Endothelial cell of umbilical vein (primary cell): ENCODE measurements around the gene EIF3B. TPM values are rescaled to one million over a fixed set of nuclear protein-coding genes. Genes with fewer than 3 reads are reported as not detected.

Experiments used
- BruUV-seq: library from RNA; stranded (reverse); fragments of 400-500 nt; replicated peaks from 2 replicates; lab custom pipeline; 2021; lab: Mats Ljungman, UMichigan
- CTCF ChIA-PET: fragments of 300-600, 350-600 bp; sonication (Branson Sonifier 250); formaldehyde crosslinking; loops from one replicate; lab custom pipeline; 2021; ENCODE audit warnings: antibody characterized with exemption, inconsistent platforms; lab: Charles Lee
- POLR2A ChIA-PET: fragments of 300-600, 350-600 bp; sonication (Branson Sonifier 250); formaldehyde crosslinking; loops from one replicate; lab custom pipeline; 2021; ENCODE audit warnings: antibody characterized with exemption, inconsistent platforms; lab: Charles Lee
- DNase-seq: peaks from one replicate; pipeline ENCODE4 v3.0.0-alpha.2; 2011; ENCODE audit warnings: low read depth, low spot score
- FAIRE-seq: peaks from 2 replicates; lab custom pipeline; 2011; peaks lifted over from hg19 to GRCh38; lab: Jason Lieb, UNC
- H2AFZ ChIP-seq: 2 replicates; pipeline ENCODE4 v1.6.0; 2012; ENCODE audit warnings: low read depth, low read length, control low read depth, inconsistent platforms
- H3K27ac ChIP-seq: 2 replicates; pipeline ENCODE4 v1.5.1; 2011; ENCODE audit warnings: low read depth, mild to moderate bottlenecking, control low read depth, low read length, moderate library complexity; ENCODE audit not compliant: insufficient read depth
- H3K27me3 ChIP-seq, 2 experiments: 2 replicates each; pipeline versions ENCODE4 v1.6.0 to v1.6.1; 2011; ENCODE audit warnings: low read length in 2 of 2, mixed read lengths in 1 of 2; ENCODE audit not compliant: control insufficient read depth in 2 of 2, insufficient read depth in 2 of 2
- H3K36me3 ChIP-seq, 2 experiments: 2 replicates in 1 of 2; 3 replicates in 1 of 2; pipeline ENCODE4 v1.5.1; 2011; ENCODE audit warnings: low read length in 2 of 2, mild to moderate bottlenecking in 1 of 2, moderate library complexity in 1 of 2; ENCODE audit not compliant: control insufficient read depth in 2 of 2, insufficient read depth in 2 of 2; ENCODE audit errors: extremely low read depth in 1 of 2
- H3K4me1 ChIP-seq: 3 replicates; pipeline ENCODE4 v1.5.1; 2011; ENCODE audit warnings: mild to moderate bottlenecking, low read length; ENCODE audit not compliant: control insufficient read depth, insufficient read depth; ENCODE audit errors: extremely low read depth
- H3K4me2 ChIP-seq: 2 replicates; pipeline ENCODE4 v1.6.1; 2011; ENCODE audit warnings: low read length, control low read depth, mixed read lengths; ENCODE audit not compliant: insufficient read depth
- H3K4me3 ChIP-seq, 3 experiments: fragments of 200-600 bp in 1 of 3; sonication (generic), shearing (Covaris generic) in 1 of 3; replicated peaks in 1 of 3; 2 replicates each; pipeline ENCODE4 v1.5.1; 2011 to 2016; ENCODE audit warnings: control low read depth in 3 of 3, low read length in 3 of 3, mild to moderate bottlenecking in 2 of 3, inconsistent platforms in 1 of 3, low read depth in 1 of 3, moderate library complexity in 1 of 3; ENCODE audit not compliant: insufficient read depth in 1 of 3
- H3K79me2 ChIP-seq: 2 replicates; pipeline ENCODE4 v1.6.0; 2012; ENCODE audit warnings: low read length, inconsistent platforms; ENCODE audit not compliant: control insufficient read depth, insufficient read depth
- H3K9ac ChIP-seq: replicated peaks from 2 replicates; pipeline ENCODE3; 2011; ENCODE audit warnings: low read length, control low read depth; ENCODE audit not compliant: insufficient read depth; ENCODE audit errors: extremely low read depth
- H3K9me1 ChIP-seq: replicated peaks from 3 replicates; pipeline ENCODE4 v1.6.0; 2011; ENCODE audit warnings: mild to moderate bottlenecking, low read length; ENCODE audit not compliant: control insufficient read depth, insufficient read depth; ENCODE audit errors: extremely low read depth
- H3K9me3 ChIP-seq: replicated peaks from 2 replicates; pipeline ENCODE4 v1.5.1; 2012; ENCODE audit warnings: low read length, inconsistent platforms; ENCODE audit not compliant: control insufficient read depth, insufficient read depth
- H4K20me1 ChIP-seq: replicated peaks from 2 replicates; pipeline ENCODE3; 2011; ENCODE audit warnings: mild to moderate bottlenecking, low read length; ENCODE audit not compliant: control insufficient read depth, insufficient read depth; ENCODE audit errors: extremely low read depth
- EZH2 ChIP-seq: IDR thresholded peaks from 2 replicates; pipeline ENCODE4 v1.6.1; 2012; ENCODE audit warnings: borderline replicate concordance, low read depth, mild to moderate bottlenecking, moderate library complexity, low read length, inconsistent platforms; ENCODE audit not compliant: severe bottlenecking
- FOS ChIP-seq: IDR thresholded peaks from 2 replicates; pipeline ENCODE4 v1.6.1; 2011; ENCODE audit warnings: mild to moderate bottlenecking, low read length, moderate library complexity, borderline replicate concordance; ENCODE audit not compliant: insufficient read depth
- GATA2 ChIP-seq: IDR thresholded peaks from 2 replicates; pipeline ENCODE4 v1.7.0; 2011; ENCODE audit warnings: low read depth, mild to moderate bottlenecking, moderate library complexity, mixed read lengths, low read length; ENCODE audit not compliant: insufficient read length, insufficient read depth
- JUN ChIP-seq: IDR thresholded peaks from 2 replicates; pipeline ENCODE4 v1.6.1; 2011; ENCODE audit warnings: borderline replicate concordance, low read depth; ENCODE audit not compliant: insufficient read length, insufficient read depth
- MYC ChIP-seq: IDR thresholded peaks from one replicate; pipeline ENCODE4 v1.6.1; 2011; ENCODE audit warnings: mild to moderate bottlenecking, low read depth, low read length
- POLR2A ChIP-seq: IDR thresholded peaks from 2 replicates; pipeline ENCODE4 v1.6.1; 2012; ENCODE audit warnings: low read depth, mild to moderate bottlenecking, control low read depth, low read length
- POLR2AphosphoS5 ChIP-seq: IDR thresholded peaks from 2 replicates; pipeline ENCODE4 v1.6.1; 2012; ENCODE audit warnings: low read depth, mild to moderate bottlenecking, control low read depth, low read length, moderate library complexity; ENCODE audit not compliant: insufficient read depth
- dilution Hi-C: fragments of 300-500 bp; cut with MboI; formaldehyde crosslinking; loops from one replicate; pipeline ENCODE4 v1.15.0; 2019; ENCODE audit warnings: low sequenced_read_pairs; ENCODE audit not compliant: extremely low pct_ligation_motif_present
- intact Hi-C: fragments of 100-400 bp; cut with micrococcal nuclease; formaldehyde crosslinking; loops from one replicate; pipeline ENCODE4 v1.10.0; 2022
- polyA plus RNA-seq, 4 experiments: library from polyadenylated mRNA; depleted of rRNA in 3 of 4; stranded (reverse) in 3 of 4; unstranded in 1 of 4; fragments of >200 nt; gene quantifications; 2 replicates each; pipeline versions ENCODE4 v1.2.1 to v1.2.3, GENCODE V29; 2011 to 2012; ENCODE audit warnings: missing spikeins in 1 of 4
- total RNA-seq: library from RNA; stranded (reverse); gene quantifications from 2 replicates; pipeline ENCODE4 v1.2.3, GENCODE V29; 2021
- TF ChIP-seq, protein P1 (sequence below): IDR thresholded peaks from 2 replicates; pipeline ENCODE4 v1.6.1; 2011; ENCODE audit not compliant: insufficient read depth, insufficient read length
- TF ChIP-seq, protein P2 (sequence below), 2 donors: IDR thresholded peaks; 1 replicate in 1 of 2; 2 replicates in 1 of 2; pipeline ENCODE4 v1.5.1; 2011; ENCODE audit warnings: low read length in 2 of 2, mild to moderate bottlenecking in 2 of 2, moderate library complexity in 2 of 2, control low read depth in 1 of 2, inconsistent platforms in 1 of 2, low read depth in 1 of 2; ENCODE audit not compliant: insufficient read depth in 1 of 2; ENCODE audit errors: extremely low read depth in 1 of 2

EIF3B gene
- total and polyA plus RNA-seq, 2 donors (not counting 3 experiments of a cell fraction or from before 2014, with no cell fraction given), result 104 to 207 TPM

DNA sequence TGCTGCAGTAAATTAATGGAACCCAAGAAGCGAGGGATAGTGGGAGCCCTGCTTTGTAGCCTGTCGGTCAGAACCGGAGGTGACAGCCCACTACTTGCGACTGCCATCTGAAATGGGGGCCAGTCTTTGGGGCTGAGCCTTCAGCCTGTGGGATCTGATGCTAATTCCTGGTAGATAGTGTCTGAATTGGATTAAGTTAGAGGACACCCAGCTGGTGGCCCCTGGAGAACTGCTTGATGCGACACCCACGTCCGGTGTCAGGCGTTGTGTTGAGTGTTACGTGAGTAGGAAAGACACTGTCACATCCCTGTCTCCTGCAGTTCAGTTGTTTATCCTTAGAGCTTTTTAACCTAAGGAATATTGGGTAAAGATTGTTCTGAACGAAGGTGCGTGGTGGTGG lies 5.0 kb downstream of the EIF3B start:
- Histone ChIP-seq H3K27me3 (no peaks in the 10 kb centered on the region), H3K4me1 (peaks cover 11% of the 10 kb centered on the region), H3K9me3 (no peaks in the 10 kb centered on the region), H3K36me3 (peaks cover 11 to 17% of the 10 kb centered on the region in 2 experiments), H3K79me2 (peaks cover 73% of the 10 kb centered on the region), H3K27ac (no peak overlapping the region), H3K4me3 (no peak overlapping the region), H3K9ac (no peak overlapping the region), H4K20me1 (no peaks in the 10 kb centered on the region), H2AFZ (no peak overlapping the region), H3K9me1 (no peaks in the 10 kb centered on the region), H3K4me2 (no peak overlapping the region)
- DNase-seq (no peak), FAIRE-seq (no peak)
- POLR2A ChIA-PET, result no interaction called here
- dilution Hi-C loops (no loop called here), intact Hi-C loops (loop anchor here (5.0 kb wide), 1 partner anchor 697 kb away; no protein-coding TSS in a partner anchor)
- no TSS peak for BruUV-seq
- TF ChIP-seq, protein P1, sequence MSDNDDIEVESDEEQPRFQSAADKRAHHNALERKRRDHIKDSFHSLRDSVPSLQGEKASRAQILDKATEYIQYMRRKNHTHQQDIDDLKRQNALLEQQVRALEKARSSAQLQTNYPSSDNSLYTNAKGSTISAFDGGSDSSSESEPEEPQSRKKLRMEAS, result no peak
- TF ChIP-seq FOS (no peak), JUN (no peak), GATA2 (no peak), EZH2 (no peak), MYC (no peak), POLR2AphosphoS5 (no peak), POLR2A (no peak)
- TF ChIP-seq, protein P2, sequence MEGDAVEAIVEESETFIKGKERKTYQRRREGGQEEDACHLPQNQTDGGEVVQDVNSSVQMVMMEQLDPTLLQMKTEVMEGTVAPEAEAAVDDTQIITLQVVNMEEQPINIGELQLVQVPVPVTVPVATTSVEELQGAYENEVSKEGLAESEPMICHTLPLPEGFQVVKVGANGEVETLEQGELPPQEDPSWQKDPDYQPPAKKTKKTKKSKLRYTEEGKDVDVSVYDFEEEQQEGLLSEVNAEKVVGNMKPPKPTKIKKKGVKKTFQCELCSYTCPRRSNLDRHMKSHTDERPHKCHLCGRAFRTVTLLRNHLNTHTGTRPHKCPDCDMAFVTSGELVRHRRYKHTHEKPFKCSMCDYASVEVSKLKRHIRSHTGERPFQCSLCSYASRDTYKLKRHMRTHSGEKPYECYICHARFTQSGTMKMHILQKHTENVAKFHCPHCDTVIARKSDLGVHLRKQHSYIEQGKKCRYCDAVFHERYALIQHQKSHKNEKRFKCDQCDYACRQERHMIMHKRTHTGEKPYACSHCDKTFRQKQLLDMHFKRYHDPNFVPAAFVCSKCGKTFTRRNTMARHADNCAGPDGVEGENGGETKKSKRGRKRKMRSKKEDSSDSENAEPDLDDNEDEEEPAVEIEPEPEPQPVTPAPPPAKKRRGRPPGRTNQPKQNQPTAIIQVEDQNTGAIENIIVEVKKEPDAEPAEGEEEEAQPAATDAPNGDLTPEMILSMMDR (IDR thresholded peaks at IDR 0.05; ENCODE audit: extremely low read depth in 1 of 2, insufficient read depth in 1 of 2, low read depth in 1 of 2, low read length in 2 of 2), result no peak
- CTCF ChIA-PET, result interaction anchor here (1.2 to 1.9 kb wide), 2 partner anchors 111 to 781 kb away, joined by 3 to 6 read pairs; no protein-coding TSS in a partner anchor
